IMR-90 (cell line): Measurements from ENCODE around the gene YRDC. TPM values are rescaled to one million over a fixed set of nuclear protein-coding genes. Genes with fewer than 3 reads are reported as not detected.

Experiments
- ATAC-seq: fragments of 200-7000 bp; cut with Tn5 transposase; 2 replicates; pipeline ENCODE4 v1.9.1; 2020; ENCODE audit warnings: low read depth, mild to moderate bottlenecking, moderate library complexity
- BruUV-seq: library from RNA; stranded (reverse); fragments of 400-500 nt; replicated peaks from 2 replicates; lab custom pipeline; 2021; lab: Mats Ljungman, UMichigan
- CTCF ChIA-PET: fragments of 300-600 bp; formaldehyde crosslinking; extraction: SDS; loops from one replicate; lab custom pipeline; 2021; ENCODE audit warnings: antibody characterized with exemption; lab: Yijun Ruan, JAX
- POLR2A ChIA-PET: fragments of 300-600 bp; sonication (Branson Sonifier 250); formaldehyde crosslinking; loops from one replicate; lab custom pipeline; 2022; ENCODE audit warnings: antibody characterized with exemption; ENCODE audit not compliant: unreplicated experiment; lab: Charles Lee
- DNase-seq: peaks from one replicate; pipeline ENCODE4 v3.0.0; 2013
- H2AFZ ChIP-seq: replicated peaks from 2 replicates; pipeline ENCODE3; 2013; ENCODE audit warnings: low read length, mild to moderate bottlenecking; ENCODE audit not compliant: poor library complexity
- H2AK5ac ChIP-seq: 2 replicates; pipeline ENCODE4 v1.6.1; 2013; ENCODE audit warnings: low read depth, low read length, inconsistent platforms
- H2AK9ac ChIP-seq: replicated peaks from 2 replicates; pipeline ENCODE3; 2013; ENCODE audit warnings: mild to moderate bottlenecking, low read depth, low read length, moderate library complexity; ENCODE audit not compliant: poor library complexity
- H2BK120ac ChIP-seq: 2 replicates; pipeline ENCODE4 v1.6.1; 2013; ENCODE audit warnings: low read depth, low read length, inconsistent platforms
- H2BK15ac ChIP-seq: 3 replicates; pipeline ENCODE4 v1.6.1; 2013; ENCODE audit warnings: low read depth, low read length, inconsistent platforms
- H2BK20ac ChIP-seq: 2 replicates; pipeline ENCODE4 v1.6.1; 2013; ENCODE audit warnings: low read depth, mild to moderate bottlenecking, inconsistent platforms, low read length, moderate library complexity
- H2BK5ac ChIP-seq: 2 replicates; pipeline ENCODE4 v1.6.1; 2013; ENCODE audit warnings: mild to moderate bottlenecking, low read depth, low read length, inconsistent platforms; ENCODE audit not compliant: poor library complexity, severe bottlenecking
- H3K14ac ChIP-seq: replicated peaks from 2 replicates; pipeline ENCODE4 v1.6.1; 2013; ENCODE audit warnings: low read depth, low read length, inconsistent platforms
- H3K18ac ChIP-seq: 2 replicates; pipeline ENCODE4 v1.6.1; 2013; ENCODE audit warnings: low read depth, low read length, control low read depth
- H3K23ac ChIP-seq: 2 replicates; pipeline ENCODE4 v1.6.1; 2013; ENCODE audit warnings: low read depth, low read length, inconsistent platforms
- H3K27ac ChIP-seq: 2 replicates; pipeline ENCODE4 v1.5.1; 2013; ENCODE audit warnings: mild to moderate bottlenecking, control low read depth, low read length; ENCODE audit not compliant: insufficient read depth
- H3K27me3 ChIP-seq: 2 replicates; pipeline ENCODE4 v1.6.1; 2013; ENCODE audit warnings: low read length; ENCODE audit not compliant: control insufficient read depth, insufficient read depth
- H3K36me3 ChIP-seq: 2 replicates; pipeline ENCODE4 v1.6.1; 2013; ENCODE audit warnings: low read length, mixed read lengths; ENCODE audit not compliant: control insufficient read depth, insufficient read depth
- H3K4ac ChIP-seq: 2 replicates; pipeline ENCODE4 v1.6.1; 2013; ENCODE audit warnings: low read depth, low read length, inconsistent platforms
- H3K4me1 ChIP-seq: 2 replicates; pipeline ENCODE4 v1.6.1; 2013; ENCODE audit warnings: low read length, mixed read lengths; ENCODE audit not compliant: control insufficient read depth, insufficient read depth
- H3K4me2 ChIP-seq: 2 replicates; pipeline ENCODE4 v1.6.1; 2013; ENCODE audit warnings: low read depth, mild to moderate bottlenecking, control low read depth, low read length, moderate library complexity
- H3K4me3 ChIP-seq: 2 replicates; pipeline ENCODE4 v1.5.1; 2013; ENCODE audit warnings: low read depth, mild to moderate bottlenecking, control low read depth, low read length, moderate library complexity; ENCODE audit not compliant: insufficient read depth
- H3K56ac ChIP-seq: 2 replicates; pipeline ENCODE4 v1.6.1; 2013; ENCODE audit warnings: low read length, inconsistent platforms; ENCODE audit not compliant: insufficient read depth; ENCODE audit errors: extremely low read depth
- H3K79me1 ChIP-seq, 2 experiments: 2 replicates each; pipeline ENCODE4 v1.6.1; 2013; ENCODE audit warnings: low read length in 2 of 2, inconsistent platforms in 1 of 2, low read depth in 1 of 2
- H3K9ac ChIP-seq: 2 replicates; pipeline ENCODE4 v1.6.1; 2013; ENCODE audit warnings: low read depth, low read length, control low read depth
- H3K9me1 ChIP-seq: 2 replicates; pipeline ENCODE4 v1.6.1; 2013; ENCODE audit warnings: low read length, inconsistent platforms; ENCODE audit not compliant: insufficient read depth
- H3K9me3 ChIP-seq: 2 replicates; pipeline ENCODE4 v1.6.1; 2013; ENCODE audit warnings: low read length; ENCODE audit not compliant: control insufficient read depth, insufficient read depth
- H4K20me1 ChIP-seq: 2 replicates; pipeline ENCODE4 v1.6.1; 2013; ENCODE audit warnings: low read length, inconsistent platforms; ENCODE audit not compliant: insufficient read depth
- H4K5ac ChIP-seq: 2 replicates; pipeline ENCODE4 v1.6.1; 2013; ENCODE audit warnings: mild to moderate bottlenecking, low read depth, low read length, control low read depth
- H4K8ac ChIP-seq, 2 experiments: 2 replicates each; pipeline ENCODE4 v1.6.1; 2013; ENCODE audit warnings: low read depth in 2 of 2, low read length in 2 of 2, control low read depth in 1 of 2, inconsistent platforms in 1 of 2
- H4K91ac ChIP-seq: 2 replicates; pipeline ENCODE4 v1.6.1; 2013; ENCODE audit warnings: low read depth, low read length, inconsistent platforms; ENCODE audit not compliant: insufficient read depth
- WGBS, 2 experiments: methylation state at CpG; one replicate each; pipeline versions ENCODE4 v1.1.5 to v1.1.7; 2013; ENCODE audit warnings: missing lambda C conversion rate in 2 of 2; ENCODE audit not compliant: insufficient read length in 1 of 2; ENCODE audit errors: extremely low coverage in 2 of 2; 5-methylcytosine and 5-hydroxymethylcytosine counted together
- dilution Hi-C: fragments of 300-500 bp; cut with HindIII; formaldehyde crosslinking; loops from one replicate; pipeline ENCODE4 v1.14.3; 2018; ENCODE audit warnings: low sequenced_read_pairs; ENCODE audit not compliant: unreplicated experiment
- in situ Hi-C: fragments of 300-500 bp; cut with MboI; formaldehyde crosslinking; loops from 3 replicates; pipeline ENCODE4 v1.14.3; 2019; ENCODE audit warnings: low sequenced_read_pairs, inconsistent platforms, mixed read lengths
- intact Hi-C: fragments of 100-400 bp; cut with micrococcal nuclease; formaldehyde crosslinking; loops from 2 replicates; pipeline ENCODE4 v1.10.0; 2022
- polyA plus RNA-seq, 3 experiments: library from polyadenylated mRNA; depleted of rRNA; stranded (reverse); fragments of >200 nt; gene quantifications; 2 replicates each; pipeline ENCODE4 v1.2.3, GENCODE V29; 2012; ENCODE audit warnings: low replicate concordance in 1 of 3
- total RNA-seq: library from RNA; depleted of rRNA; stranded (reverse); fragments of >200 nt; gene quantifications from 2 replicates; pipeline ENCODE4 v1.2.3, GENCODE V29; 2012
- TF ChIP-seq, protein P1 (sequence below): fragments of 150-350 bp; IDR thresholded peaks from 2 replicates; pipeline ENCODE4 v1.6.1; 2016; ENCODE audit warnings: low read depth, mild to moderate bottlenecking, low read length, moderate library complexity, borderline replicate concordance

Gene YRDC
- total and polyA plus RNA-seq, 2 of the 4 experiments (the other 2 are of a cell fraction), result 21.0 to 21.7 TPM

DNA sequence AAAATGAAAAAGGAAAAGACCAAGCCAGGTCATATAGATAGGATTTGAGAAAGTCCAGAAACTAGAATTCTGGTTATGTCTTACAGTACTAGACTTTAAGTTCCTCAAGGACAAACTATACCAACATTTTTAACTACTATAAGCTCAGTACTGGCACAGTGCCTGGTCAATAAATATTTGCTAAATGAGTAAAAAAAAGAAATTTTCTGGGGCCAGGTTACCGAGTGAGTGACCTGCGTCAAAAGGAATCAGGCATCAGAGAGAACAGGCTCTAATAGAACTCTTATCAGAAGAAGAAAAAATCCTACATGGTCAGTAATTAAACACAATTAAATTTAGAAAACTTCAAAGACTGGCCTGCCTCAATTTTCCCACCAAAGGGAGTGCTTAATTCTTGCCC, 23.8 kb upstream of the YRDC start:
- Histone ChIP-seq H4K5ac (no peak overlapping the region), H2BK120ac (no peak overlapping the region), H2AFZ (no peak overlapping the region), H3K18ac (no peak overlapping the region), H4K91ac (no peak overlapping the region), H4K8ac (no peak overlapping the region), H3K36me3 (peaks cover 34% of the 10 kb centered on the region), H3K4me2 (no peak overlapping the region), H3K23ac (no peak overlapping the region), H2AK9ac (no peak overlapping the region), H3K4me3 (no peak overlapping the region), H3K56ac (no peak overlapping the region), H3K4ac (no peak overlapping the region), H3K4me1 (no peaks in the 10 kb centered on the region), H4K20me1 (no peaks in the 10 kb centered on the region), H2BK15ac (no peak overlapping the region), H2BK5ac (no peak overlapping the region), H3K27me3 (no peaks in the 10 kb centered on the region), H3K14ac (no peak overlapping the region), H3K9ac (no peak overlapping the region), H3K9me1 (no peaks in the 10 kb centered on the region), H2AK5ac (no peak overlapping the region), H3K9me3 (no peaks in the 10 kb centered on the region), H3K79me1 (peaks cover 0 to 5% of the 10 kb centered on the region in 2 experiments; a peak in 1 of 4 replicates), H3K27ac (no peak overlapping the region), H2BK20ac (no peak overlapping the region)
- in situ Hi-C loops (no loop called here), intact Hi-C loops (no loop called here), dilution Hi-C loops (no loop called here)
- CTCF ChIA-PET, result no interaction called here
- ATAC-seq (no peak), DNase-seq (no peak)
- POLR2A ChIA-PET, result no interaction called here
- BruUV-seq, result no TSS peak
- TF ChIP-seq, protein P1, sequence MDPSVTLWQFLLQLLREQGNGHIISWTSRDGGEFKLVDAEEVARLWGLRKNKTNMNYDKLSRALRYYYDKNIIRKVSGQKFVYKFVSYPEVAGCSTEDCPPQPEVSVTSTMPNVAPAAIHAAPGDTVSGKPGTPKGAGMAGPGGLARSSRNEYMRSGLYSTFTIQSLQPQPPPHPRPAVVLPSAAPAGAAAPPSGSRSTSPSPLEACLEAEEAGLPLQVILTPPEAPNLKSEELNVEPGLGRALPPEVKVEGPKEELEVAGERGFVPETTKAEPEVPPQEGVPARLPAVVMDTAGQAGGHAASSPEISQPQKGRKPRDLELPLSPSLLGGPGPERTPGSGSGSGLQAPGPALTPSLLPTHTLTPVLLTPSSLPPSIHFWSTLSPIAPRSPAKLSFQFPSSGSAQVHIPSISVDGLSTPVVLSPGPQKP, result no peak
- WGBS, 2 experiments, result no CpG with 5 or more reads among the region's 2 CpGs
